Upper lobe of right lung (tissue), 1 donor: ENCODE results near the gene GLIS1. TPM values are rescaled to one million over a fixed set of nuclear protein-coding genes. Genes with fewer than 3 reads are reported as not detected.

Experiments
- ATAC-seq: fragments of 200-7000 bp; cut with Tn5 transposase; one replicate; pipeline ENCODE4 v1.9.1; 2020; ENCODE audit warnings: mild to moderate bottlenecking, moderate library complexity
- DNase-seq: peaks from one replicate; pipeline ENCODE4 v3.0.0-alpha.2; 2020
- H3K27ac ChIP-seq: fragments of 200-600 bp; one replicate; pipeline ENCODE4 v1.8.0; 2022
- H3K27me3 ChIP-seq: fragments of 200-600 bp; one replicate; pipeline ENCODE4 v1.8.0; 2022; ENCODE audit warnings: mild to moderate bottlenecking
- H3K36me3 ChIP-seq: fragments of 200-600 bp; one replicate; pipeline ENCODE4 v1.8.0; 2022
- H3K4me1 ChIP-seq: fragments of 200-600 bp; one replicate; pipeline ENCODE4 v1.8.0; 2022
- H3K4me3 ChIP-seq: fragments of 200-600 bp; one replicate; pipeline ENCODE4 v1.8.0; 2022; ENCODE audit warnings: mild to moderate bottlenecking
- H3K9me3 ChIP-seq: fragments of 200-600 bp; one replicate; pipeline ENCODE4 v1.8.0; 2022
- intact Hi-C: fragments of 100-400 bp; cut with DNase I; formaldehyde crosslinking; loops from one replicate; pipeline ENCODE4 v1.11.0; 2022
- total RNA-seq: library from RNA; stranded (reverse); fragmentation: NEBNext Ultra II Directional; extraction: Animal tissue kit (Norgen Biotek cat#: 25700); gene quantifications from one replicate; pipeline ENCODE4 v1.2.1, GENCODE V29; 2021
- TF ChIP-seq, protein P1 (sequence below): fragments of 200-600 bp; IDR thresholded peaks from one replicate; pipeline ENCODE4 v1.8.0; 2022; ENCODE audit warnings: antibody characterized with exemption
- donor health status: DM: no; HTN: yes; CAD: no; lungs with severe emphysema.

Gene GLIS1
- total RNA-seq, 1 donor from 2014 or later = 0.14 TPM

DNA sequence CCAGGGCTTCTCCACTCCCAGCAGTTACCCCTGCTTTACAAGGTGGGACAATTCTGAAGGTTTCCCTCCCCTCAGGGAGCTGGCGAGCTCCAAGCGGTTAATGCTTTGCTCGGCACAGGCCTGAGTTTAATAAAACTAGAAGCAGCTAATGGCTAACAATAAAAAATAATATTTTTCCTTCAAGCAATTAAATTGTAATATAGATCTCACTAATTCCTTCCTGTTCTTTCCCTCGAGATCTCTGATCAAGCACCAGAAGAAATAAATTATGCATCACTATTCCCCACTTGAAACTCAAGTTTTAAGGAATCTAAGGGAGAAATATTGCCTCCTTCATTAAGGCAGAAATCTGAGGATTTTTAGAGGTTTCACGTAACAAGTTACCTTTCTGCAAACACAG lies 42.9 kb downstream of the GLIS1 start:
- intact Hi-C loops = no loop called here
- Histone ChIP-seq H3K27me3 (no peaks in the 10 kb centered on the region), H3K4me3 (no peak overlapping the region), H3K9me3 (no peaks in the 10 kb centered on the region), H3K4me1 (no peaks in the 10 kb centered on the region), H3K27ac (no peak overlapping the region), H3K36me3 (no peaks in the 10 kb centered on the region)
- ATAC-seq = no peak
- TF ChIP-seq, protein P1, sequence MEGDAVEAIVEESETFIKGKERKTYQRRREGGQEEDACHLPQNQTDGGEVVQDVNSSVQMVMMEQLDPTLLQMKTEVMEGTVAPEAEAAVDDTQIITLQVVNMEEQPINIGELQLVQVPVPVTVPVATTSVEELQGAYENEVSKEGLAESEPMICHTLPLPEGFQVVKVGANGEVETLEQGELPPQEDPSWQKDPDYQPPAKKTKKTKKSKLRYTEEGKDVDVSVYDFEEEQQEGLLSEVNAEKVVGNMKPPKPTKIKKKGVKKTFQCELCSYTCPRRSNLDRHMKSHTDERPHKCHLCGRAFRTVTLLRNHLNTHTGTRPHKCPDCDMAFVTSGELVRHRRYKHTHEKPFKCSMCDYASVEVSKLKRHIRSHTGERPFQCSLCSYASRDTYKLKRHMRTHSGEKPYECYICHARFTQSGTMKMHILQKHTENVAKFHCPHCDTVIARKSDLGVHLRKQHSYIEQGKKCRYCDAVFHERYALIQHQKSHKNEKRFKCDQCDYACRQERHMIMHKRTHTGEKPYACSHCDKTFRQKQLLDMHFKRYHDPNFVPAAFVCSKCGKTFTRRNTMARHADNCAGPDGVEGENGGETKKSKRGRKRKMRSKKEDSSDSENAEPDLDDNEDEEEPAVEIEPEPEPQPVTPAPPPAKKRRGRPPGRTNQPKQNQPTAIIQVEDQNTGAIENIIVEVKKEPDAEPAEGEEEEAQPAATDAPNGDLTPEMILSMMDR = no peak
- DNase-seq = no peak

DNA sequence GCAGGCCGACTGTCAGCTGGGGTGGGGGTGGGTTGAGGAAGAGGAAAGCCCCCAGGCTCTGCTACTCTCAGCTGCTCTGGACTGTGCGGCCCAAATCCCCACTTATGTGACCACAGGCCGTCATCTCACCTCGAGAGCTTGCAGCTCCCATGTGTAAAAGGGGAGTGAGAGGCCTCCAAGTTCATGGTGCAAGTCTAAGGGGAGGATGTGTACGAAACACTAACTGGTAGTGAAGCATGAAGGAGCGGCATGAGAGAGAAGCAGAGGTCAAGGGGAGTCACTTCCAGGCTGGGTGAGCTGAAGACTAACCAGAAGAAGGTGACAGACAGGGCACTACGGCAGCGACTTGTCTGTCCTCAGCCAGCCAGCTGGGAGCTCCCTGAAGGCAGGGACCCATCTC lies 43.8 kb downstream of the GLIS1 start:
- TF ChIP-seq, protein P1 = no peak
- Histone ChIP-seq H3K4me1 (no peaks in the 10 kb centered on the region), H3K9me3 (no peaks in the 10 kb centered on the region), H3K27ac (no peak overlapping the region), H3K27me3 (peaks cover 5% of the 10 kb centered on the region), H3K36me3 (no peaks in the 10 kb centered on the region), H3K4me3 (no peak overlapping the region)
- ATAC-seq (no peak), DNase-seq (no peak)
- intact Hi-C loops = no loop called here

DNA sequence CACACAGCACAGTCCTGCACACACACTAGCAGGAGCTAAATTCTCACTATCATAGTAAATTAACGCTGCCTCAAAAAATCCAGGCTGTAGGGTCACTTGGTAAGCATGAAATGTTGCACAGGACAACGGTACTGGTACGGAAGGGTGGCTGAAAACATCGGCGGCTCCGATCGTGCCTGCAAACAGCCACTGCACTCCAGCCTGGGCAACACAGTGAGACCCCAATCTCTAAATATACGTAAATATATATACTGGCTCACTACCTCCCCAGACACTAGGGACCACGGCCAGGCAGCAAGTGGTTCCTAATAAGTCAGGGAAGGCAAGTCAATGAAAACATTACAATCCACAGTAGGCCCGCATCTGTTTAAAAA lies 44.3 kb downstream of the GLIS1 start:
- H3K36me3 ChIP-seq = no peaks in the 10 kb centered on the region
- DNase-seq (no peak), ATAC-seq (no peak)
- no peaks in the 10 kb centered on the region for H3K4me1 ChIP-seq
- TF ChIP-seq, protein P1 = no peak
- H3K9me3 ChIP-seq = no peaks in the 10 kb centered on the region
- no peak overlapping the region for H3K27ac ChIP-seq
- H3K27me3 ChIP-seq = peaks cover 5% of the 10 kb centered on the region
- no peak overlapping the region for H3K4me3 ChIP-seq
- intact Hi-C loops = no loop called here

DNA sequence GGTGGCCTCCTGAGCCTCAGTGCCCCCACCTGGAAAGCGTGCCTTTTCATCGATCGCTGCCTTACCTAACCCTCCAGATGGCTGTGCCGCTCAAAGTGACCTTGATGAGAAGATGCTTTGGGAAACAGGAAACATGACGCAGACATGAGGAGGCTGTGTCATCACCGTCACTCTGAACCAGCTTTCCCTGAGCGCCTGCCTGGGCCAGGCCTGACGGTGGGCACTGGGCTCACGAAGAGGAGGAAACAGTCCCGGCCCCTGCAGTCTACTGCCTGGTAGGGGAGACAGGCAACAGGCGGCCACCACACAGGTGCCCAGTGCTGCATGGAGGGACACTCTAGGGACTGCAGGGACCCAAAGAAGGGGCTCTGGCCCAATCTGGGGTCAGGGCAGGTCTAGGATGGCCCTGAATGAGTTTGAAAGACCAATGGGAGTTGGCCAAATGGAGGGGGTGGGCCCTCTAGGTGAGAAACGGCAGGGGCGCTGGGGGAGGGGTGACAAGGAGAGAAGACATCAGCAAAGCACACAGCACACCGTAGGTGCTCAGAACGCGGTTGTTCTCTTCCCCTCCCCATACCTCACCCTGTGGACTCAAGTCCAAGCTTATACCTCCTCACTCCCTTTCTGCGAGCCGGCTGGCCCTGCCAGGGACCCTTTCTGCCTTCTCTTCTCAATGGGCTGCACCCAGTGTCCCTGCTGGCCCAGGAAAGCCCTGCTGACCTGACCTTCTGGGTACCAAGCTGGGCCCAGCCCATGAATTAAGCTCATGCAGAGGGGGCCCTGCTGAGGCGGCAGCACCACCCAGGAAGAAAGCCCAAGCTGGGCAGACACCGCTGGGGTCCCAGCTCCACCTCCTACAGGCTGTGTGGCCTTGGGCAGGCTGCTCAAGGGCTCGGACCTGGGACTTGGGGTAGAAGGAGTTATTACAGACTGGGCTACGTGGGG lies 44.9 kb downstream of the GLIS1 start:
- TF ChIP-seq, protein P1 = no peak
- H3K4me3 ChIP-seq = no peak overlapping the region
- no peak overlapping the region for H3K27ac ChIP-seq
- intact Hi-C loops = no loop called here
- no peaks in the 10 kb centered on the region for H3K9me3 ChIP-seq
- no peaks in the 10 kb centered on the region for H3K4me1 ChIP-seq
- H3K36me3 ChIP-seq = no peaks in the 10 kb centered on the region
- H3K27me3 ChIP-seq = peaks cover 5% of the 10 kb centered on the region
- DNase-seq (no peak), ATAC-seq (no peak)

DNA sequence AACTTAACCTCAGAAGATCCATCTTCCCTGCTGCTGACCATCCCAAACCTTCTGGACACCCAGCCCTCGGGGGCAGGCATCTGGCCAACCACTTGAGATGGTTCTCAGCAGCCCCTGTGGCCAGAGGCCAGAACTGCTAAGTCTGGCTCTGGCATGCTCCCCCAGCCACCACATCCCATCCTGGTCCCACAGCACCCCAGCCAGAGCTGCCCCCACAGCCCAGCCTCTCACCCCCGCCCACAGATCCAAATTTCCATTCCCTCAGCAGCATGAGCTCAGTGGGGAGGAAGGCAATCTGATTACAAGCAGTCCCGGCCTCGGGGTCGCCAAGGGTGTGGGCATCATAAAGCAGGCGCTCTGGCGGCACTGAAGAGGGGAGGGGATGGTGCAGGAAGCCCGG lies 45.6 kb downstream of the GLIS1 start:
- no peaks in the 10 kb centered on the region for H3K4me1 ChIP-seq
- DNase-seq = no peak
- H3K36me3 ChIP-seq = no peaks in the 10 kb centered on the region
- no peak overlapping the region for H3K27ac ChIP-seq
- intact Hi-C loops = no loop called here
- peaks cover 12% of the 10 kb centered on the region for H3K27me3 ChIP-seq
- no peak for ATAC-seq
- TF ChIP-seq, protein P1 = no peak
- no peak overlapping the region for H3K4me3 ChIP-seq
- H3K9me3 ChIP-seq = no peaks in the 10 kb centered on the region
